ENCODE results near the gene TMSB4X. TPM values are rescaled to one million over a fixed set of nuclear protein-coding genes. Genes with fewer than 3 reads are reported as not detected.

TMSB4X gene
- total RNA-seq, 2 donors from 2014 or later: 3,844 to 4,288 TPM

DNA sequence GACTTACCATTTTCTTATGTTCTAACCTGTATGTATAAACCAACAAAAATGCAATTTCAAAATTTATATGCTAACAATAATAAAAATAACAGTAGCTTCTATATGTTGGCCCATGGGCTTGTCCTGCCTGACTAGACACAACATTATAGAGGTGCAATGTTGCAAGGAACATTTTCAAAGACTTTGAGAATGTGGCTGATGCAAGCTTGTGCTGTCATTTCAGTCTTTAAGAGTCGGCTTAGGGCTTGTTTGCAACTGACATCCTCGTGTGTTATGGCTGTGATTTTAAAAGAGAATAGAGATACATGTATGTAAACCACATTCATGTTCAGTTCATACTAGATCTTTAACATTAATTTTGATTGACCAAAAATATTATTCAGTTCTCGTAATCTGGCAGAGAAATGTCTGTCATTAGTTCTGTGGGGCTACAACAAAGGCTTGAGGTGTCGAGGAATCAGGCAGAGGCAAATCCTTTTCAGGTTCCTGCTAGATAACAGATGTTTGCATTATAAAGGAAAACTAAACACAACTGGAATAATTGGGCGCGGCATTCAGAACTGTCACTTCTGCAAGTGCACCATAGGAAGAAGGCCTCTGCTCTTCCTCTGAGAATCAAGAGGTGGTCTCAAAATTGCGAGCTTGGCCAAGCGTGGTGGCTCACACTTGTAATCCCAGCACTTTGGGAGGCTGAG, 13.1 kb downstream of the TMSB4X start:
- intact Hi-C loops (cut with DNase I): no loop called here
- no peaks in the 10 kb centered on the region for H3K36me3 ChIP-seq
- no peaks in the 10 kb centered on the region for H3K9me3 ChIP-seq
- H3K4me1 ChIP-seq: no peaks in the 10 kb centered on the region
- H3K9ac ChIP-seq (ENCODE audit: low read depth in 2 of 2, low read length in 2 of 2): peak overlapping the region in 1 of 2 donors; percentile 38
- H3K27me3 ChIP-seq: no peaks in the 10 kb centered on the region
- no peak for TF ChIP-seq CTCF (IDR thresholded peaks at IDR 0.05)
- peak overlapping the region; percentile 48 for H3K27ac ChIP-seq
- DNase-seq: no peak
- no peak overlapping the region for H3K4me3 ChIP-seq

DNA sequence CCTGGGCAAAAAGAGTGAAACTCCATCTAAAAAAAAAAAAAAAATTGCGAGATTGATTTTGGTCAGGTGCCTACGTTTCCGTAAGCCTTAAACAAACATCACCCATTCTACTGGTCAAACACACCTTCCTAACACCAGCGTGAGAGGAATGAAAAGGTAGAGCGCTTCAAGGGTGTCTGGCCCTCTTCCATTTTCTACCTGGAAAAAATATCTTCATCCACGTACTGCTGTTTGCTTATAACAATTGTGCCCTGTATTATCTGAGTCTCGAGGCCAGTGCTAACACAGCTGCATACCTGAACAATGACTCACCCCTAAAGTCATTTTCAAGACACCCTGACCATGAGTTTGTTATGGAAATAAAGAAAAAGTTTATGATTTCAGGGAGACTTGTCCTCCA, 13.9 kb downstream of the TMSB4X start:
- no peaks in the 10 kb centered on the region for H3K9me3 ChIP-seq
- intact Hi-C loops (cut with DNase I): no loop called here
- no peaks in the 10 kb centered on the region for H3K36me3 ChIP-seq
- no peaks in the 10 kb centered on the region for H3K4me1 ChIP-seq
- TF ChIP-seq CTCF (IDR thresholded peaks at IDR 0.05): no peak
- no peak overlapping the region for H3K4me3 ChIP-seq
- peak overlapping the region; percentile 48 for H3K27ac ChIP-seq
- no peak overlapping the region for H3K9ac ChIP-seq (ENCODE audit: low read depth in 2 of 2, low read length in 2 of 2)
- no peak for DNase-seq
- H3K27me3 ChIP-seq: no peaks in the 10 kb centered on the region

- no peak for TF ChIP-seq CTCF (IDR thresholded peaks at IDR 0.05)
- H3K36me3 ChIP-seq: no peaks in the 10 kb centered on the region
- no peaks in the 10 kb centered on the region for H3K9me3 ChIP-seq
- H3K4me3 ChIP-seq: no peak overlapping the region
- H3K27me3 ChIP-seq: no peaks in the 10 kb centered on the region
- H3K4me1 ChIP-seq: no peaks in the 10 kb centered on the region
- intact Hi-C loops (cut with DNase I): no loop called here
- H3K9ac ChIP-seq (ENCODE audit: low read depth in 2 of 2, low read length in 2 of 2): no peak overlapping the region
- no peak for DNase-seq
- no peak overlapping the region for H3K27ac ChIP-seq
These were observed 14.6 kb downstream of the TMSB4X start for GRCh38 chrX:12989461-12989860.

- Histone ChIP-seq H3K36me3 (no peaks in the 10 kb centered on the region), H3K4me3 (no peak overlapping the region), H3K9me3 (no peaks in the 10 kb centered on the region), H3K27me3 (no peaks in the 10 kb centered on the region), H3K9ac (ENCODE audit: low read depth in 2 of 2, low read length in 2 of 2) (no peak overlapping the region), H3K27ac (no peak overlapping the region), H3K4me1 (no peaks in the 10 kb centered on the region)
- intact Hi-C loops (cut with DNase I): no loop called here
- no peak for DNase-seq
- TF ChIP-seq CTCF (IDR thresholded peaks at IDR 0.05): no peak
These were observed 16.7 kb downstream of the TMSB4X start for GRCh38 chrX:12991575-12991974.

GRCh38 chrX:12992544-12993118, 17.7 kb downstream of the TMSB4X start:
- Histone ChIP-seq H3K9me3 (no peaks in the 10 kb centered on the region), H3K9ac (ENCODE audit: low read depth in 2 of 2, low read length in 2 of 2) (no peak overlapping the region), H3K27ac (no peak overlapping the region), H3K4me1 (no peaks in the 10 kb centered on the region), H3K4me3 (no peak overlapping the region), H3K36me3 (no peaks in the 10 kb centered on the region), H3K27me3 (no peaks in the 10 kb centered on the region)
- intact Hi-C loops (cut with DNase I): no loop called here
- DNase-seq: no peak
- TF ChIP-seq CTCF (IDR thresholded peaks at IDR 0.05): no peak

All from colonic mucosa (tissue), 4 donors.